Measurements from ENCODE around the gene LAIR1.

The LAIR1 gene

GRCh38 chr19:54364775-54365257 lies at the start of gene LAIR1:
LAIR1 (minus strand) TSS chr19:54364931; CDS start chr19:54364804, 127 bp downstream.
- peak; percentile 89 to 92 for DNase-seq

GRCh38 chr19:54414156-54414555 lies 49.4 kb upstream of the LAIR1 start:
- no peak for DNase-seq

- DNase-seq = no peak
Observed at GRCh38 chr19:54412877-54413276, 48.1 kb upstream of the LAIR1 start.

- DNase-seq = no peak
Observed at GRCh38 chr19:54411033-54411432, 46.3 kb upstream of the LAIR1 start.

GRCh38 chr19:54408456-54409026 lies 43.8 kb upstream of the LAIR1 start:
- no peak for DNase-seq

- no peak for DNase-seq
Observed at GRCh38 chr19:54407780-54408179, 43.0 kb upstream of the LAIR1 start.

- no peak for DNase-seq
Observed at GRCh38 chr19:54405628-54406027, 40.9 kb upstream of the LAIR1 start.

GRCh38 chr19:54403054-54403453 lies 38.3 kb upstream of the LAIR1 start:
- no peak for DNase-seq

- no peak for DNase-seq
Observed at GRCh38 chr19:54400913-54401312, 36.2 kb upstream of the LAIR1 start.

- no peak for DNase-seq
Observed at GRCh38 chr19:54399189-54399588, 34.5 kb upstream of the LAIR1 start.

- no peak for DNase-seq
Observed at GRCh38 chr19:54395685-54396084, 31.0 kb upstream of the LAIR1 start.

- DNase-seq = no peak
Observed at GRCh38 chr19:54393381-54393780, 28.6 kb upstream of the LAIR1 start.

- no peak for DNase-seq
Observed at GRCh38 chr19:54392105-54392504, 27.4 kb upstream of the LAIR1 start.

- DNase-seq = no peak
Observed at GRCh38 chr19:54391589-54392061, 26.9 kb upstream of the LAIR1 start.

- peak; percentile 50 to 76 for DNase-seq
Observed at GRCh38 chr19:54390942-54391577, 26.3 kb upstream of the LAIR1 start.

- DNase-seq = peak; percentile 62 to 63
Observed at GRCh38 chr19:54389553-54389952, 24.8 kb upstream of the LAIR1 start.

- no peak for DNase-seq
Observed at GRCh38 chr19:54388802-54389139, 24.0 kb upstream of the LAIR1 start.

- peak; percentile 66 to 70 for DNase-seq
Observed at GRCh38 chr19:54387991-54388801, 23.5 kb upstream of the LAIR1 start.

- peak; percentile 85 to 86 for DNase-seq
Observed at GRCh38 chr19:54383330-54383729, 18.6 kb upstream of the LAIR1 start.

GRCh38 chr19:54382041-54382440 lies 17.3 kb upstream of the LAIR1 start:
- peak; percentile 71 to 82 for DNase-seq

GRCh38 chr19:54380897-54381296 lies 16.2 kb upstream of the LAIR1 start:
- no peak for DNase-seq

GRCh38 chr19:54379187-54379678 lies 14.5 kb upstream of the LAIR1 start:
- no peak for DNase-seq

GRCh38 chr19:54376610-54377285 lies 12.0 kb upstream of the LAIR1 start:
- DNase-seq = no peak

Data from inflammatory macrophage treated with lipopolysaccharide for 1 hour (primary cell).